Skeletal muscle cell (primary cell): ENCODE results near the gene ARHGEF12.

Experiments
- DNase-seq: peaks from one replicate; pipeline ENCODE4 v3.0.0-alpha.2; 2010; ENCODE audit warnings: low read depth
- H3K4me3 ChIP-seq: 2 replicates; pipeline ENCODE4 v1.5.1; 2011; ENCODE audit warnings: low read depth, mild to moderate bottlenecking, control low read depth, low read length, moderate library complexity

Gene ARHGEF12

GRCh38 chr11:120510406-120511115 is 174.3 kb downstream of the ARHGEF12 start:
- no peak for DNase-seq

GRCh38 chr11:120511116-120511819 is 175.1 kb downstream of the ARHGEF12 start, which contains the start of gene GRIK4:
GRIK4 (plus strand) TSS chr11:120511748; CDS start chr11:120660319, 148,571 bp downstream.
- DNase-seq = no peak
- peak within 1 kb of the TSS; percentile 43 for H3K4me3 ChIP-seq

More at GRCh38 chr11:120510406-120511115, 174.3 kb downstream of the ARHGEF12 start:
- H3K4me3 ChIP-seq = no peak overlapping the region

GRCh38 chr11:120511820-120512738 is 175.9 kb downstream of the ARHGEF12 start:
- no peak for DNase-seq
- peak overlapping the region; percentile 20 for H3K4me3 ChIP-seq

GRCh38 chr11:120512739-120513435 is 176.7 kb downstream of the ARHGEF12 start:
- H3K4me3 ChIP-seq = no peak overlapping the region
- no peak for DNase-seq

DNA sequence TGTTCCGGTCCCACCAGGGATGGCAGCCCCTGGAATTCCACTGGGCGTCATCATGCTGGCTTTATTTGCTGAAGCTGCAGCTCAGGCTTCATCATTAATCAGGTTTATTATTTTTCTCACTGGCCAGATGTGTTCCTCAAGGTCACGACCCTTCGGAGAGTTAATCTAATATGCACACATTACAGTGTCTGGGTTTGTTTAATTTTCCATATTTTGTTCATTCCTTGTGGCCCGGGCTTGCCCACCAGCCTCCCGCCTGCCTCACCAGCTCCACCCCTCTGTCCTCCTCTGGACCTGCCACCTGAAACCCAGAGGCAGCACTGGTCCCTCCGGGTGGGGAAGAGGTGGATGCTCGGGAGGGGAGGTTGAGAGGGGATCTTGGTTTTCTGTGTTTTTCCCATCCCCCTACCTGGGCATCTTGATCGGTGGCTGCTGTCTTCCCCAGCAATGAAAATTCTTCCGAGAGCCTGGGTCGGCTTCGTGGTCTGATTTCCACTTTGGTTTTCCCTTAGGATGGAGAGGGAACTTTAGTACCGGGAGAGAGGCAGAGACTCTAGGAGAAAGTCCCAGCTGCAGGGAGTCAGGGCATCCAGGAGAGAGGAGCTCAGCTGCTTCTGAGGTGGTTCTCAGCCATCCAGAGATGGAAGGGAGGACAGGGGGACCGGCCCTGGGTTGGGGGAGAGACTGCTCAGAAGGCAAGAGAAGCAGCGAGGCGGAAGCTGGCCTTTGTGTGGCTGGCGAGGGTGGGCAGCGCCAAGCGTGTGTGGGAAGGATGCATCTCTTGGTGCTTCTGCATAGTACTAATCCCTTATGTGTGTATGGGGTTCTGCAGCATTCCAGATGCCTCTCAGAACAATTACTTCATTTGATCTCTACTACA is 177.5 kb downstream of the ARHGEF12 start:
- H3K4me3 ChIP-seq = no peak overlapping the region
- no peak for DNase-seq

DNA sequence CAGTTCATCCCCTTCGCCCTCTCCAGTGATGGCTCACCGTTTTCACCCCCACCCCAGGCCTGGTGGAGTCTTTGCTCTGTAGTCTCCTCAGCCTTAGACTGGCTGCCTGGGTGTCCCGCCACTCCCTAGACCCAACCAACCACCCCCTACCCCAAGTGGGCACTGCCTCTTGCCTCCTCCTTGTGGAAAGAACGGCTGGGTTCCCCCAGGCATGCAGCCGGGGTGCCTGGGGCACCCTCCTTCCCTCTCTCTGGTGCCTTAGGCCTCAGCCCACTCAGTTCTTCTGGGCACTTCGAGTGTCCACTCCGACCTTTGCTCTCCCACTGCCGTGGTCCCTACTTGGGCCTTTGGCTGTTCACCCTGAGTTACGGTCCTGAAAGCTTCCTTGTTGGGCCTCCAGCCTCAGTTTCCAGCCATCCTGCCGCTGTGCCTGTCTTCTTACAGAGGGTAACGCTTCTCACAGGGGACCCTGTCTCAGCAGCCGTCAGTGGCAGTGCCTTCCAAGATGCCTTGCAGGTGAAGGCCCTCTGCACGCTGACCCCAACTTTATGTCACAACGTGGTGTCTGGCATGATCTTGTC is 178.4 kb downstream of the ARHGEF12 start:
- DNase-seq = no peak
- no peak overlapping the region for H3K4me3 ChIP-seq

DNA sequence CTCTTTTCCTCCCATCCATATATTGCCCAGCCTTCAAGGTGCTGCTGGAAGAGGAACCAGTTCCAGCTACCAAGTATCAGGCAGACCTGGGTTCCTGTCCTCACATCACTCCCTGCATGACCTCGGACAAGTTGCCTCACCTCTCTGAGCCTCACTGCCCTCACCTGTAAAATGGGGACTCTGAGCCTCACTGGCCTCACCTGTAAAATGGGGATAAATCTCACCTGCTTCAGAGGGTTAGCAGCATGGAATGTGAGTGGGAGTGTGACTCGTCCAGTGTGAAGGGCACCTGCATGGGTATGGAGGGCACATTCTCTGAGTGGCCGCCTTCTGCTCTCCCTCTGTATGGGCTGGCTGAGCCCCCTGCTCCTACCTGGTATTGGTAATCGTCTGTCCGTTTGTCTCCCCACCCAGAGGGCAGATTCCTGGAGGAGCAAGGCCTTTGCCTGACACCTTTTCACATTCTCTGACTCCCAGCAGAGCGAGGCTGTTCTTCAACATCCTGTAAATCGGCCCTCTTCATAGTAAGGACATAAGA is 179.0 kb downstream of the ARHGEF12 start:
- no peak overlapping the region for H3K4me3 ChIP-seq
- DNase-seq = no peak

GRCh38 chr11:120516461-120517389 is 180.5 kb downstream of the ARHGEF12 start:
- DNase-seq = no peak
- no peak overlapping the region for H3K4me3 ChIP-seq

GRCh38 chr11:120517390-120517761 is 181.2 kb downstream of the ARHGEF12 start:
- no peak for DNase-seq
- H3K4me3 ChIP-seq = no peak overlapping the region

DNA sequence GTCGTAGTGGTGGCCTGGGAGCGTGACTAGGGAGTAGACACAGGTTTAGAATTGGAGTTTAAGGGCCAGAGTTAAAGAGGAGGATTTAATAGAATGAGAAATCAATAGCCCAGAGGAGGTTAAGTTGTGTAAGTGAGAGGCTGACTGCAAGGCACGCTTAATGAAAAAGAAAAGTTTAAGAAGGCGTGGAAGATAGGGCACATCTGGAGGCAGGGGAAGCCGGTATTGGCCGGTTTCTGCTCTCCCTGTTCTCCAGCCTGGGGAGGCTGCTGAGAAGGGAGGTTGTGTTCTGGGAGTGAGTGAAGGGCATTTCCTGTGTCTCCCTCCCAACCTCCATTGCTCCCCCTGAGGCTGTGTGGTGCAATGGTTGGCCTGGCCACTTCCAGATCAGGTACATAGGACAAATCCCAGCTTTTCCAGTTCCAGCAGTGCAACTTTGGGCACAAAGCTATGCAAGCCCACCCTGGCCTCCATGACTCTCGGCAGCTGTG is 181.6 kb downstream of the ARHGEF12 start:
- no peak for DNase-seq
- no peak overlapping the region for H3K4me3 ChIP-seq

- no peak overlapping the region for H3K4me3 ChIP-seq
- DNase-seq = no peak
Measured at GRCh38 chr11:120518356-120518755, 182.1 kb downstream of the ARHGEF12 start.

DNA sequence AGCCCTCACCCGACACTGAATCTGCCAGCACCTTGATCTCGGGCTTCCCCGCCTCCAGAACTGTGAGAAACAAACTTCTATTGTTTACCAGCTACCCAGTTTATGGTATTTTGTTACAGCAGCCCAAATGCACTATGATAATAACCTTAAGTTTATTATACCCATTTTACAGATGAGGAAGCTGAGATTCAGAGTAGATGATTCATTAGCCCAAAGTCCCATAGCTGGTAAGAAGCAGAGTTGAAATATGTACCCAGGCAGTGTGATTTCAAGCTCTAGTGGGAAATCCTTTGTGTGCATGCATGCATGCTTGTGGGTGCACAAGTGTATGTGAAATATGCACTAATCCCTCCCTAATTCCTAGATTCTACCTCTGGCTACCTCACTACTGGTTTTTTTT is 183.3 kb downstream of the ARHGEF12 start:
- no peak overlapping the region for H3K4me3 ChIP-seq
- no peak for DNase-seq

DNA sequence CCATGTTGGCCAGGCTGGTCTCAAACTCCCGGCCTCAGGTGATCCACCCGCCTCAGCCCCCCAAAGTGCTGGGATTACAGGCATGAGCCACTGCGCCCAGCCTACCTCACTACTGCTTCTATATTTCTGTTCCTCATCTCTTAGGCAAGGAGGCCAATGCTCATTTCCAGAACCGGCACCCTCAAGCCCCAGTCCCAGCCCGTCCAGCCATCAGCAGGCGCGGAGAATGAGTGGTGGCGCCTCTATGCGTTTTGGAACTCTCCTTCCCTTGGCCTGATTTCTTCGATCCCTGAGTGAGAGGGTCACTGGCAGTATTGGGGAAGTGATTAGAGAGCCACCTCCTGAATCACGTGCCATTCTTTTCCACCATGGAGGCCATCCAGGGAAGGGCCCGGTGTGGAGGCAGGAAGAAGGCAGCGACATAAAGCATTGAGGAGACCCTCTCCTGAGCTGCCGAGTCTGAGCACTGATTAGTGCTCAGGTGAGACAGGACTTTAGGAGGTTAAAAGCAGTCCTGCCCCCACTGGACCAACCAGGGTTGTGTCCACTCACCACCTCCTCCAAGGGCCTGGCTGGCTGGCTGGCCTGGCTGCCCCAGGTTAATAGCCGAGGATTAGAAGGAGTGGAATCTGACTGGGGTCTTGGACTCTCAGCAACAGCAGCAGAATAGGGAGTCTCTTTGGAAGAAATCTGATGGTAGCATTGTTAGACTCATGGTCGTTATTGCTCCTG is 184.0 kb downstream of the ARHGEF12 start:
- no peak overlapping the region for H3K4me3 ChIP-seq
- DNase-seq = no peak

- H3K4me3 ChIP-seq = no peak overlapping the region
- DNase-seq = no peak
Measured at GRCh38 chr11:120521176-120521575, 185.0 kb downstream of the ARHGEF12 start.

GRCh38 chr11:120522021-120522420 is 185.8 kb downstream of the ARHGEF12 start:
- no peak for DNase-seq
- no peak overlapping the region for H3K4me3 ChIP-seq

DNA sequence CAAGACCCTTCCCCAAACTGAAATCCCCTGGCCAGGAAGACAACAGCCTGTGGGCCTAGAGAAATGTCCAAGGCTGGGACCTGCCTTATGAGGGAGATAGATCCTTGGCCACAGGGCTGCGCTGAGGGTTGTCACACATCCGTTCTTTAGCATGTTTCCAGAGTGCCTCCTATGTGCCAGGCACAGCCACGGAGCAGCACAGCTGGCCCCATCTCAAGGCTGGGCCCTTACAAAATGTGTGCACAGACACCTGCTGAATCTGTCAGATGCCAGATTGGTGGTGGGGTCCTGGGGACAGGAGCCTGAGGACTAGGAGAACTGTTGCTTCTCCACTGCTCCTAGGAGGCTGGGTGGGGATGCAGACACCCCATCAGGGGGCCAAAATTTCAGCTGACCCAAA is 186.5 kb downstream of the ARHGEF12 start:
- no peak overlapping the region for H3K4me3 ChIP-seq
- no peak for DNase-seq
